HG03103 (cell line): ENCODE measurements around the gene PLXND1.

Source experiments
- ATAC-seq: cut with Tn5 transposase; IDR thresholded peaks from one replicate; pipeline ENCODE4 v1.9.1; 2021; ENCODE audit warnings: low read depth; ENCODE audit not compliant: unreplicated experiment

Gene PLXND1

DNA sequence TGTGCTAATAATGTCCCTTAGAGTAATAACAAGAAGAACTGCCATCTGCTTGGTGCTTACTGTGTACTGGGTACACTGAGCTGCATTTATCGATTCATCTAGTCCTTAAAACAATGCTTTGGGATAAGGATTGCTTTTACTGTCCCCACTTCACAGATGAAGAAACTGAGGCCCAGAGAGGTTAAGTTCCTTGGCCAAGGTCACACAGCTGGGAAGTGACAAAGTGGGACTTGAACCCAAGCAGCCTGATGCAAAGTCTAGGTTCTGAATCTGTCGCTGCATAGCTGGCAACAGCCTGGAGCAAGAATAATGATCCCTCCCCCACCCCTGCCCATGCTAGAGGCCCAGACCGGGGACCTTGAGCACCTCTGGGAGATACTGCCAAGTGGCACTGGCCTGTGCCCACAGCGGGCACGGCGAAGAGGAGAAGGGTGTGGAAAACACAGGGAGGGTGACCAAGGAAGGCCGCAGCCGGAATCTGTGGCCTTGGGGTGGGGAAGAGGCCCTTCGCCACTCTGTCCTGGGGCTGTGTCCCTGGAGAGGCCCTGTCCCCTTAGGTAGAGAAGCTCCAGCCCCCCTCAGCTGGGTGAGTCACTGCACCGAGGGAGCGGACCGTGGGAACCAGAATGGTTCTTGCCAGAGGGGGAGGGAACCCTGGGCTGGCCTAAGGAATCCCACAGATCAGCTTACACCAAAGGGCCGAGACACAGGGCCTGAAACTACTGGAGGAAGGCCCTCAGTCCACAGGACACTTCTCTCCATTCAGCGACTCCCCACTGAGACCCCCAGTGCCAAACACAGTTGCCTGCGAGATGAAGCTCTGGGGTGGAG is 3.5 kb downstream of the PLXND1 start:
- ATAC-seq = no peak

- ATAC-seq = no peak
Observed at GRCh38 chr3:129602309-129602708, 4.2 kb downstream of the PLXND1 start.

GRCh38 chr3:129601713-129602112 is 4.8 kb downstream of the PLXND1 start:
- no peak for ATAC-seq

DNA sequence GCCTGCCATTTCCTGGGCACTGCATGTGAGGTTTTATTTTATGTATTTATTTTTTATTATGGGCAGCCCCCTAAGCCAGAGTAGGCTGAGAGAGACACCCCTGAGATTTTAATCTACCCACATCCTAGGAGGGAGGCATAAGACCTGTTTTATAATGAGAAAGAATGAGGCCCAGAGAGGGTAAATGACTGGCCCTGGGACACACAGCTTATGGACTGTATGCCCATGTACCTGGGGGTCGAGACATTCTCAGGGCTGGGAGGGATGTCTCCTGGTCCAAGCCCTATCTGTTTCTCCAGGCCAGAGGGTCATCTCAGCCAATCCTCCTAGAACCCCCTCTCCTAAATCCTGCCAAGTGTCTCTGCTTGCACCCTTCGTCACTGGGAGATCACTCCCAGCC is 6.1 kb downstream of the PLXND1 start:
- no peak for ATAC-seq

DNA sequence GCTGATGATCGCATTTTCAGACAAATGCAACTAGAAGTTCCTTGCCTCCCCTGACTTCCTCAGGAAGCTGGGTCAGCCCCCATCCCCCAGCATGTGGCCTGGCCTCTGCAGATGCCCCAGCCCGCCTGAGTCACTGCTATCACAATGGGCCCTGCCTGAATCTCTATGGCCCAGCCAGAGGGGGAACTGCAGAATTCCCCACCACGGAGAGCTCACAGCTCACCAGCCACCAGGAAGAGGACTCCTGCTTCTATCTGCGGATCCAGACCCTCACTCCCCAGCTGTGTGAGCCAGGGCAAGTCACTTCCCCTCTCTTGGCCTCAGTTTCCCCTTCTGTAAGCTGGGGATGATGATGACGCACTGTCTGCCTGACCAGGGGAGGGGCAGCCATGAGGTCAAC is 6.9 kb downstream of the PLXND1 start:
- no peak for ATAC-seq

DNA sequence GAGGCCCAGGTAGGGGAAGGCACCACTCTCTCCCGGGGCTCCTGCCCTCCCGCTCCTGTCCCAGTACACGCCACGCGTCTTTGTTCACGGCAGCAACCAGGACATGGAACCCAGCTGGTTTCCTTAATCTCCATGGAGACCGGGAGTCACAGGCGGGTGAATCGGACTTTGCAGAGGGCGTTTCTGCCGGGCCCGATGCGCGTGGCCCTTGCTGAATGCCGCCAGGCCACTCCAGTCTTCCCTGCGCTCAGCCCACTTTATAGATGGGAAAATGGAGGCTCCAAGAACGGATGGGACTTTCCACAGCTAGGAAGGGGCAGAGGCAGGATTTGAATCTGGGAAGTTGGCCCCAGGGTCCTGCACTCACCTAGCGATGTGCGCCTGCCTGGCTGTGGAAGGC is 7.4 kb downstream of the PLXND1 start:
- no peak for ATAC-seq

GRCh38 chr3:129598484-129598883 is 8.0 kb downstream of the PLXND1 start:
- ATAC-seq = no peak

DNA sequence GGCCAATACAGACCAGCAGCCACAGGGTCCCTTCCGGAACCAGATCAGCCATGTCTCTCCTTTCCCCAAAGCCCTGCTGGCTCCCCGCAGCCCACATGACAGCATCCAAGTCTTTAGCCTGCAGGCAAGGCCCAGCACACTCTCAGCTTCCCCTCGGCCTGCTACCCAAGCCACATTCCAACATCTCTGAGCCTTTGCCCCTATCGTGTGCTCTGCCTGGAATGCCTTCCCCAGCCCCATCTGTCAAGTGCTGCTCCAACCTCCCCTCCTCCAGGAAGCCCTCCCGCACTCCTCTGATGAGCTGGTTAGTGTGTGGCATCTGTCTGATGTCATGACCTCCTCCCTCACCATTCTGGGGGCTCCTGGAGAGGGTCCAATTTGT is 8.5 kb downstream of the PLXND1 start:
- no peak for ATAC-seq

DNA sequence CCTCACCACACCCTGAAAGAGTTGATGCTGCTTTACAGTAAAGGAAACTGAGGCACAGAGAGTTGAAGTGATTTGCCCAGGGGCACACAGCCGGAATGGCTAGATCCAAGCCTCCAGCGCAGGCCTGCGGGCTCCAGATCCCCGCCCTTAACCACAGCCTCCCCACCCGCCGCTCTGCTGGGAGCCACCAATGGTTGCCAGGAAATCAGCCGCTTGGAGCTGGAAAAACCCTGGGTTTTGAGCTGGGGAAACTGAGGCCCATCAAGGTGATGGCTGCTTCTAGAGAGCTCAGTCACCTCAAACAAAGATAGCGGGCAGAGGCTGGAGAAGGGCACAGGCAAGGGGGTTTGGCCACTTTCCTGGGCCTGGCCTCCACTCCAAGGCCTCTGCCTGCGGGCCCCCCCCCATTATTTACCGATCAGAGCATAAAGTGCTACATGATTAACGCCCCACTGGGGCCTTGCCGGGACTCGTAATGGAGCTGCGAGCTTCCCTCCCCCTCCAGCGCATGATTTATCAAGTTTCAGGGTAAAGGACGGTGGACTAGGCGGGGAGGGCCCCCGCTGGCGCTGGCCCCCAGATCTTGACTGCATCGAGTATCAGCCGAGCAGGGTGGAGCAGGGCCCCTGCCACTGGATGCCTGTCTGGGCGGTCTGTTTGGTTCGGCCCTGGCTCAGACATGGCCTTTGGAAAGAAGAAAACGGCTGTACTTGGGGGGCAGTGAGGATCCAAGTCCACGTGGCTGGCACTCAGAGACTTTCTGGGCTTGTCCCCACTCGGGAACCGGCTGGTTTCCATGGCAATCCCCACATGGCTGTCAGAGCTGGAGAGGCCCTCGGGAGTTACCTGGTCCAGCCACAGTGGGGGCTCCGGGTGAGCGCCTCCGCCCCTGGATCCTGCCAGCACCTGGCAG is 9.1 kb downstream of the PLXND1 start:
- ATAC-seq = no peak

GRCh38 chr3:129596194-129597086 is 10.0 kb downstream of the PLXND1 start:
- no peak for ATAC-seq

DNA sequence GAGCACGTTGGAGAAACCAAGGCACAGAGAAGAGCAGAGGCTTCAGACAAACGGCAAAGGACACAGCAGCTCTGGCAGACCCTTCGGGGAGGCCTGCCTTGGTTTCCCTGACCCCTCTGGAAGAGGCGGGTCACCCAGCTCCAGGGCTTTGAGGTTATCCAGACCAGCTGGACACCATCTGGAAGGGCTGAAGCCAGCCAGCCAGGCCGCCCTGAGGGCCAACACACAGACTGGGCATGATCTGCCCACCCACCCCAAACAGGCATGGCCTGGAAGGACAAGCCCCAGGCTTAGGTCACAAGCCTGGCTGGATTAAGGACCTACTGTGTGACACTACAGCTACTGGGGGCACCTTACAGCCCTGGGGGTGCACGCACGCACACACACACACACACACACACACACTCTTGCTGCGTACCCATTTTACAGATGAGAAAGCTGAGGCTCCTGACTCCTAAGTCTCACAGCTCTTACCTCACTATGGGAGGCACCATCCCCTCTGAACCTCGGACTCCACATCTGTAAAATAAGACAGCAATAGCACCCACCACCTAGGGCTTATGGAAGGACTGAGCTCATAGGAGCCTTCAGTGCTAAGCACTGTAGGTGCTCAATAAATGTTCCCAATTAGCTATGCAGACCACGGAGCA is 10.8 kb downstream of the PLXND1 start:
- no peak for ATAC-seq

GRCh38 chr3:129594907-129595390 is 11.5 kb downstream of the PLXND1 start:
- no peak for ATAC-seq

DNA sequence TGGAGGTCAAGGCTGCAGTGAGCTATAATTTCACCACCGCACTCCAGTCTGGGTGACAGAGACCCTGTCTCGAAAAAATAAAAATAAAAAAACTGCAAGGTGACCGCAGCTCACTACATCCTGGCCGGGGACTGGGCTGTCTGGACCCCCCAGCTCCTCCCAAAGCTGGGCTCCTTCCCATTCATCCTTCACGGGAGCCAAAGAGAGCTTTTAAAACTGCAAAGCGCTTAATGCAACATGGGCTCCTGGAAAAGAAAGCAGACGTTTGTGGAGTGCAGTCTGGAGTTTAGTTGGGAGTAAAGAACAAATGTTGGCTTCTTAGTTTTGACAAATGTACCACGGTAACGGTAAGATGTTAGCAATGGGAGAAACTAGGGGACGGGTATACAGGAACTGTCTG is 12.1 kb downstream of the PLXND1 start:
- ATAC-seq = no peak

- no peak for ATAC-seq
Observed at GRCh38 chr3:129593595-129594339, 12.7 kb downstream of the PLXND1 start.

DNA sequence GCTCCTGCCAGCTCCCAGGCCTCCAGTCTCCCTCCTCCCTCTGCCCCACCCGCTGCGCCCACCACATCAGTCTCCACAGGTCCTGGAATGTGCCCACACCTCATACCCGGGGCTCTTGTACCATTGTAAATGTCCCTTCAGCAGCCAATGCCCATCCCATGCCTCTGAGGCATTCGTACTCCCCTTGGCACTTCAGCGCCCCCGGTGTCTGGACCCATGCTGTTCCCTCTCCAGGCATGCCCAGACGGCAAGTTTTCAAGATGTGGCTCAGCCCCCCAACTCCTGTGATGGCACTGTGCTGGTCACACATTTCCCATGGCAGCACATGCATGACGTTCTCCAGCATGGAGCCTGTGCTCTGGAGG is 13.3 kb downstream of the PLXND1 start:
- no peak for ATAC-seq

- no peak for ATAC-seq
Observed at GRCh38 chr3:129592381-129593131, 13.9 kb downstream of the PLXND1 start.

DNA sequence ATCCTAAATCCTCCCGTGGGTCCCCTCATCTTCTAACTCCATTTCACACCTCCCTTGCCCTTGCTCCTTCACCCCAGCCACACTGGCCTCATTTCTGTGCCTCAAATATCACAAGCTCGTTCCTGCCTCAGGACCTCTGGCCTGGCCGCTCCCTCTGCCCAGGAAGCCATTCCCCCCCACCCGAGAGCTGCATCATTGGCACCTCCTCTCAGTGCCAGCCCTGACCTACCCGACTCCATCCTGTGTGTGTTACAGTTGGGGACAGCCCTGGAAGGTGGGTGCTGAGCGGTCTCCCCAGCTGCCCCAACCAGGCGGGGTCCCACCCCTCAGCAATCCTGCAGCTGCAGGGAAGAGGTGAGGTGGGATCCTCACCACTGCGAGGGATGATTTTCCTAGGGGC is 14.5 kb downstream of the PLXND1 start:
- ATAC-seq = no peak

DNA sequence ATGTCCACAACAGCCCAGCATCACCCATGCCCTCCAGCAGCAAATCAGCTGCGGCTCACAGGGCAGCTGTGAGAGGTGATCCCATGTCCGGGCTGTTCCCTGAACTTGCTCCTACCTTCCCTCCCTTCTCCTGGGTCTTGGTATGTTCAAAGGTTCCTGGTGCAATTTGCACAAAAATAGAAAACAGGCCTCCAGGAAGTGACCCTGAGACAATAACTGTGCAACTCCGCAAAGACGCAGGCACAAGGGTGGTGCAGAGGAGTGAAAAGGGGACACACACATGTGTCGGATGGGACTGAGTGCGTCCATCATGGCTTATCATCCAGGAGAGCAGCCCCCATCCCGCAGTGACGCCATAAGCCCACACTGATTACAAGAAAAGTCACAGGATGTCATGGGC is 16.3 kb downstream of the PLXND1 start:
- no peak for ATAC-seq
